H9 (cell line): ENCODE results near the gene IQGAP2. TPM values are rescaled to one million over a fixed set of nuclear protein-coding genes. Genes with fewer than 3 reads are reported as not detected.
"Not testable (repeated sequence)": the region's sequence is repeated elsewhere in the genome, so short reads cannot be mapped to it uniquely, and the experiment has no call there.

Experiments
- DNase-seq: peaks from one replicate; pipeline ENCODE4 v3.0.0-alpha.2; 2017
- H2AFZ ChIP-seq: one replicate; pipeline ENCODE4 v1.6.1; 2013; ENCODE audit warnings: mild to moderate bottlenecking, low read length, control low read depth, moderate library complexity
- H2AK5ac ChIP-seq: 2 replicates; pipeline ENCODE4 v1.6.1; 2013; ENCODE audit warnings: low read length, control low read depth, mixed read lengths; ENCODE audit not compliant: insufficient read length
- H2BK120ac ChIP-seq: one replicate; pipeline ENCODE4 v1.6.1; 2013; ENCODE audit warnings: low read depth, mild to moderate bottlenecking, low read length, control low read depth, inconsistent platforms; ENCODE audit not compliant: poor library complexity, severe bottlenecking
- H2BK12ac ChIP-seq: 2 replicates; pipeline ENCODE4 v1.6.1; 2013; ENCODE audit warnings: low read length, control low read depth, mixed read lengths, low read depth; ENCODE audit not compliant: insufficient read length
- H2BK15ac ChIP-seq: 2 replicates; pipeline ENCODE4 v1.6.1; 2013; ENCODE audit warnings: low read depth, low read length, control low read depth
- H2BK20ac ChIP-seq: one replicate; pipeline ENCODE4 v1.6.1; 2013; ENCODE audit warnings: low read depth, mild to moderate bottlenecking, low read length, control low read depth, inconsistent platforms; ENCODE audit not compliant: poor library complexity, severe bottlenecking
- H2BK5ac ChIP-seq: 2 replicates; pipeline ENCODE4 v1.6.1; 2013; ENCODE audit warnings: low read length, control low read depth, mixed read lengths; ENCODE audit not compliant: insufficient read length
- H3K14ac ChIP-seq: 2 replicates; pipeline ENCODE4 v1.6.1; 2013; ENCODE audit warnings: low read length, control low read depth; ENCODE audit not compliant: insufficient read depth
- H3K18ac ChIP-seq: 2 replicates; pipeline ENCODE4 v1.6.1; 2013; ENCODE audit warnings: low read depth, mild to moderate bottlenecking, mixed read lengths, low read length, control low read depth; ENCODE audit not compliant: insufficient read length
- H3K23ac ChIP-seq: 2 replicates; pipeline ENCODE4 v1.6.1; 2013; ENCODE audit warnings: low read length, control low read depth, mixed read lengths, low read depth; ENCODE audit not compliant: insufficient read length
- H3K23me2 ChIP-seq: 2 replicates; pipeline ENCODE4 v1.6.1; 2013; ENCODE audit warnings: low read depth, mild to moderate bottlenecking, mixed read lengths, low read length, control low read depth; ENCODE audit not compliant: insufficient read length, poor library complexity, severe bottlenecking
- H3K27ac ChIP-seq: 2 replicates; pipeline ENCODE4 v1.5.1; 2013; ENCODE audit warnings: low read length, control low read depth, mixed read lengths, low read depth; ENCODE audit not compliant: insufficient read length
- H3K27me3 ChIP-seq: 2 replicates; pipeline ENCODE4 v1.6.1; 2013; ENCODE audit warnings: low read length, control low read depth, inconsistent platforms; ENCODE audit not compliant: insufficient read depth
- H3K4ac ChIP-seq: 2 replicates; pipeline ENCODE4 v1.6.1; 2013; ENCODE audit warnings: low read depth, mild to moderate bottlenecking, control low read depth, inconsistent platforms, low read length, moderate library complexity
- H3K4me1 ChIP-seq: 2 replicates; pipeline ENCODE4 v1.6.1; 2013; ENCODE audit warnings: low read length, control low read depth, inconsistent platforms; ENCODE audit not compliant: insufficient read depth
- H3K4me2 ChIP-seq: 2 replicates; pipeline ENCODE4 v1.6.1; 2013; ENCODE audit warnings: low read length, control low read depth, mixed read lengths; ENCODE audit not compliant: insufficient read length, insufficient read depth
- H3K56ac ChIP-seq: 2 replicates; pipeline ENCODE4 v1.6.1; 2013; ENCODE audit warnings: low read depth, mild to moderate bottlenecking, mixed read lengths, low read length, control low read depth; ENCODE audit not compliant: insufficient read length
- H3K79me1 ChIP-seq: 2 replicates; pipeline ENCODE4 v1.6.1; 2013; ENCODE audit warnings: low read depth, mild to moderate bottlenecking, moderate library complexity, low read length, control low read depth, inconsistent platforms; ENCODE audit not compliant: insufficient read depth, poor library complexity, severe bottlenecking
- H3K79me2 ChIP-seq: 2 replicates; pipeline ENCODE4 v1.6.1; 2013; ENCODE audit warnings: low read length, control low read depth, inconsistent platforms; ENCODE audit not compliant: insufficient read depth
- H3K9ac ChIP-seq: 2 replicates; pipeline ENCODE4 v1.6.1; 2013; ENCODE audit warnings: low read length, control low read depth, mixed read lengths; ENCODE audit not compliant: insufficient read length; ENCODE audit errors: extremely low read depth
- H3K9me3 ChIP-seq: one replicate; pipeline ENCODE4 v1.6.1; 2013; ENCODE audit warnings: low read depth, low read length, inconsistent platforms; ENCODE audit not compliant: control insufficient read depth
- H3T11ph ChIP-seq: one replicate; pipeline ENCODE4 v1.6.1; 2013; ENCODE audit warnings: mild to moderate bottlenecking, low read length, control low read depth, inconsistent platforms
- H4K20me1 ChIP-seq: one replicate; pipeline ENCODE4 v1.6.1; 2013; ENCODE audit not compliant: control insufficient read depth, insufficient read length, insufficient read depth
- H4K5ac ChIP-seq: 2 replicates; pipeline ENCODE4 v1.6.1; 2013; ENCODE audit warnings: low read depth, mild to moderate bottlenecking, mixed read lengths, low read length, control low read depth; ENCODE audit not compliant: insufficient read length
- H4K8ac ChIP-seq: replicated peaks from 2 replicates; pipeline ENCODE4 v1.6.1; 2013; ENCODE audit warnings: low read length, control low read depth, mixed read lengths, low read depth; ENCODE audit not compliant: insufficient read length
- H4K91ac ChIP-seq: 2 replicates; pipeline ENCODE4 v1.6.1; 2013; ENCODE audit warnings: low read depth, mild to moderate bottlenecking, moderate library complexity, mixed read lengths, low read length, control low read depth; ENCODE audit not compliant: insufficient read length
- H3K27ac Mint-ChIP-seq, 3 experiments: 2 replicates in 2 of 3; 3 replicates in 1 of 3; pipeline ENCODE4 v1.8.0; 2020 to 2021; ENCODE audit warnings: mixed read lengths in 3 of 3, mild to moderate bottlenecking in 1 of 3, moderate library complexity in 1 of 3
- H3K27me3 Mint-ChIP-seq: 2 replicates; pipeline ENCODE4 v1.8.0; 2021; ENCODE audit warnings: low read depth, mild to moderate bottlenecking, moderate library complexity, mixed read lengths
- H3K36me3 Mint-ChIP-seq, 3 experiments: 2 replicates in 2 of 3; 3 replicates in 1 of 3; pipeline ENCODE4 v1.8.0; 2020 to 2021; ENCODE audit warnings: low read depth in 3 of 3, mixed read lengths in 3 of 3; ENCODE audit not compliant: insufficient read depth in 1 of 3
- H3K4me1 Mint-ChIP-seq, 2 experiments: 2 replicates each; pipeline ENCODE4 v1.8.0; 2020; ENCODE audit warnings: mixed read lengths in 2 of 2
- H3K4me3 Mint-ChIP-seq, 2 experiments: 2 replicates in 1 of 2; 3 replicates in 1 of 2; pipeline ENCODE4 v1.8.0; 2020 to 2021; ENCODE audit warnings: mild to moderate bottlenecking in 2 of 2, mixed read lengths in 2 of 2, moderate library complexity in 1 of 2
- H3K9me3 Mint-ChIP-seq, 2 experiments: 2 replicates in 1 of 2; 3 replicates in 1 of 2; pipeline ENCODE4 v1.8.0; 2020; ENCODE audit warnings: mild to moderate bottlenecking in 2 of 2, mixed read lengths in 2 of 2, moderate library complexity in 1 of 2
- WGBS: extraction: QIAGEN DNeasy Blood & Tissue Kit; methylation state at CpG from one replicate; pipeline ENCODE4 v1.1.7; 2013; ENCODE audit warnings: missing lambda C conversion rate, low lambda C conversion rate, mixed read lengths; ENCODE audit not compliant: insufficient read length; ENCODE audit errors: extremely low coverage; 5-methylcytosine and 5-hydroxymethylcytosine counted together
- total RNA-seq: library from RNA; stranded (reverse); gene quantifications from 2 replicates; pipeline ENCODE4 v1.2.1, GENCODE V29; 2021
- TF ChIP-seq, protein P1 (sequence below): fragments of 200-600 bp; sonication (generic); conservative IDR thresholded peaks from 3 replicates; pipeline ENCODE4 v1.8.0; 2021; ENCODE audit warnings: antibody characterized with exemption, mild to moderate bottlenecking

IQGAP2 gene
- total RNA-seq, 1 experiment from 2014 or later: 22.5 TPM

DNA sequence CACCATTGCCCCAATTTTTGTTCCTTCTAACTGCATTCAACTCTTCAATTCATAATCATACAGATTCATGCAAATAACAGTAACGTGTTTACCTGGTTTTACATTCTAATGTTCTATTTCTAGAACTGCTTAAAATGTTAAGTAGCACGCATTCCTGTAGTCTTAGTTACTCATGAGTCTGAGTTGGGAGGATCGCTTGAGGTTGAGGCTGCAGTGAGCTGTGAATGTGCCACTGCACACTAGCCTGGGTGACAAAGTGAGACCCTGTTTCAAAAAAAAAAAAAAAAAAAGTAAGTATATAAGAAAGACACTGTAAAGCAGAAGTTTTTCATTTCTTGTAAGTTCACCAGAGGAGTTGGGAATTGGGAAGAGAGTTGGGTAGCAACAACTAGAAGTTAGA, 114.2 kb downstream of the IQGAP2 start:
- no peak overlapping the region for H3K14ac ChIP-seq
- Mint-ChIP-seq H3K27ac (no peak overlapping the region), H3K36me3 (peaks cover 6 to 17% (median 9%) of the 10 kb centered on the region in 3 experiments; a peak in 6 of 7 replicates), H3K4me1 (peaks cover 23 to 25% of the 10 kb centered on the region in 2 experiments), H3K27me3 (peaks cover 2% of the 10 kb centered on the region), H3K9me3 (peaks cover 11 to 16% of the 10 kb centered on the region in 2 experiments), H3K4me3 (no peak overlapping the region)
- H3K9me3 ChIP-seq: no peaks in the 10 kb centered on the region
- H2BK15ac ChIP-seq: no peak overlapping the region
- no peak overlapping the region for H4K5ac ChIP-seq
- no peak overlapping the region for H3K56ac ChIP-seq
- no peak overlapping the region for H3K4me2 ChIP-seq
- H3K27me3 ChIP-seq: no peaks in the 10 kb centered on the region
- H2BK5ac ChIP-seq: no peak overlapping the region
- no peak overlapping the region for H3T11ph ChIP-seq
- no peak overlapping the region for H2BK12ac ChIP-seq
- no peak overlapping the region for H2AFZ ChIP-seq
- H3K18ac ChIP-seq: no peak overlapping the region
- no CpG with 5 or more reads among the region's 3 CpGs for WGBS
- no peak overlapping the region for H3K9ac ChIP-seq
- no peaks in the 10 kb centered on the region for H3K79me1 ChIP-seq
- no peak overlapping the region for H2AK5ac ChIP-seq
- H2BK20ac ChIP-seq: no peak overlapping the region
- H2BK120ac ChIP-seq: no peak overlapping the region
- no peaks in the 10 kb centered on the region for H3K23me2 ChIP-seq
- TF ChIP-seq, protein P1, sequence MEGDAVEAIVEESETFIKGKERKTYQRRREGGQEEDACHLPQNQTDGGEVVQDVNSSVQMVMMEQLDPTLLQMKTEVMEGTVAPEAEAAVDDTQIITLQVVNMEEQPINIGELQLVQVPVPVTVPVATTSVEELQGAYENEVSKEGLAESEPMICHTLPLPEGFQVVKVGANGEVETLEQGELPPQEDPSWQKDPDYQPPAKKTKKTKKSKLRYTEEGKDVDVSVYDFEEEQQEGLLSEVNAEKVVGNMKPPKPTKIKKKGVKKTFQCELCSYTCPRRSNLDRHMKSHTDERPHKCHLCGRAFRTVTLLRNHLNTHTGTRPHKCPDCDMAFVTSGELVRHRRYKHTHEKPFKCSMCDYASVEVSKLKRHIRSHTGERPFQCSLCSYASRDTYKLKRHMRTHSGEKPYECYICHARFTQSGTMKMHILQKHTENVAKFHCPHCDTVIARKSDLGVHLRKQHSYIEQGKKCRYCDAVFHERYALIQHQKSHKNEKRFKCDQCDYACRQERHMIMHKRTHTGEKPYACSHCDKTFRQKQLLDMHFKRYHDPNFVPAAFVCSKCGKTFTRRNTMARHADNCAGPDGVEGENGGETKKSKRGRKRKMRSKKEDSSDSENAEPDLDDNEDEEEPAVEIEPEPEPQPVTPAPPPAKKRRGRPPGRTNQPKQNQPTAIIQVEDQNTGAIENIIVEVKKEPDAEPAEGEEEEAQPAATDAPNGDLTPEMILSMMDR: no peak
- no peak overlapping the region for H4K91ac ChIP-seq
- no peaks in the 10 kb centered on the region for H4K20me1 ChIP-seq
- peaks cover 10% of the 10 kb centered on the region; the same call in 1 of the 2 replicates for H3K4me1 ChIP-seq
- no peak overlapping the region for H4K8ac ChIP-seq
- no peak overlapping the region for H3K27ac ChIP-seq
- H3K23ac ChIP-seq: no peak overlapping the region
- no peak for DNase-seq
- H3K79me2 ChIP-seq: no peaks in the 10 kb centered on the region
- no peak overlapping the region for H3K4ac ChIP-seq

DNA sequence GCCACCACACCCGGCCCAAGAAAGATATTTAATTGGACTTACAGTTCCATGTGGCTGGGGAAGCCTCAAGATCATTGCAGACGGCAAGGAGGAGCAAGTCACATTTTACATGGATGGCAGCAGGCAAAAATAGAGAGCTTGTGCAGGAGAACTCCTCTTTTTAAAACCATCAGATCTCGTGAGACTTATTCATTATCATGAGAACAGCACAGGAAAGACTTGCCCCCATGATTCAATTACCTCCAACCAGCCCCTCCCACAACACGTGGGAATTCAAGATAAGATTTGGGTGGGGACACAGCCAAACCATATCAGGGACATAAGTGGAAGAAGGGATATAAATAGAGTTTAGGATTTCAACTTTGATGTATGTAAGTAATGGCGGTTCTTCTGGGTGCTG, 115.2 kb downstream of the IQGAP2 start:
- not testable (repeated sequence) for H3K79me1 ChIP-seq, H3T11ph ChIP-seq, H3K27ac ChIP-seq, H3K23ac ChIP-seq, H2BK120ac ChIP-seq, H3K4me3 Mint-ChIP-seq, H4K20me1 ChIP-seq, H2BK5ac ChIP-seq, H3K27me3 ChIP-seq, H3K9me3 ChIP-seq, H3K27ac Mint-ChIP-seq, H2BK20ac ChIP-seq, H3K79me2 ChIP-seq, H3K9ac ChIP-seq, H2BK15ac ChIP-seq, H3K18ac ChIP-seq, H4K8ac ChIP-seq, H3K56ac ChIP-seq, DNase-seq, H2AK5ac ChIP-seq, H2AFZ ChIP-seq, H3K27me3 Mint-ChIP-seq, H4K5ac ChIP-seq, H4K91ac ChIP-seq, H3K14ac ChIP-seq, H3K4me2 ChIP-seq, H3K23me2 ChIP-seq, H2BK12ac ChIP-seq, H3K4ac ChIP-seq
- Mint-ChIP-seq H3K9me3 (peaks cover 11 to 16% of the 10 kb centered on the region in 2 experiments), H3K4me1 (peaks cover 32 to 33% of the 10 kb centered on the region in 2 experiments), H3K36me3 (peaks cover 6 to 17% (median 9%) of the 10 kb centered on the region in 3 experiments; a peak in 6 of 7 replicates)
- peaks cover 13% of the 10 kb centered on the region for H3K4me1 ChIP-seq
- WGBS: no CpG with 5 or more reads among the region's 5 CpGs
